ENCODE results near the gene MED1.
"Not testable (repeated sequence)": the region's sequence is repeated elsewhere in the genome, so short reads cannot be mapped to it uniquely, and the experiment has no call there.

Gene MED1, protein sequence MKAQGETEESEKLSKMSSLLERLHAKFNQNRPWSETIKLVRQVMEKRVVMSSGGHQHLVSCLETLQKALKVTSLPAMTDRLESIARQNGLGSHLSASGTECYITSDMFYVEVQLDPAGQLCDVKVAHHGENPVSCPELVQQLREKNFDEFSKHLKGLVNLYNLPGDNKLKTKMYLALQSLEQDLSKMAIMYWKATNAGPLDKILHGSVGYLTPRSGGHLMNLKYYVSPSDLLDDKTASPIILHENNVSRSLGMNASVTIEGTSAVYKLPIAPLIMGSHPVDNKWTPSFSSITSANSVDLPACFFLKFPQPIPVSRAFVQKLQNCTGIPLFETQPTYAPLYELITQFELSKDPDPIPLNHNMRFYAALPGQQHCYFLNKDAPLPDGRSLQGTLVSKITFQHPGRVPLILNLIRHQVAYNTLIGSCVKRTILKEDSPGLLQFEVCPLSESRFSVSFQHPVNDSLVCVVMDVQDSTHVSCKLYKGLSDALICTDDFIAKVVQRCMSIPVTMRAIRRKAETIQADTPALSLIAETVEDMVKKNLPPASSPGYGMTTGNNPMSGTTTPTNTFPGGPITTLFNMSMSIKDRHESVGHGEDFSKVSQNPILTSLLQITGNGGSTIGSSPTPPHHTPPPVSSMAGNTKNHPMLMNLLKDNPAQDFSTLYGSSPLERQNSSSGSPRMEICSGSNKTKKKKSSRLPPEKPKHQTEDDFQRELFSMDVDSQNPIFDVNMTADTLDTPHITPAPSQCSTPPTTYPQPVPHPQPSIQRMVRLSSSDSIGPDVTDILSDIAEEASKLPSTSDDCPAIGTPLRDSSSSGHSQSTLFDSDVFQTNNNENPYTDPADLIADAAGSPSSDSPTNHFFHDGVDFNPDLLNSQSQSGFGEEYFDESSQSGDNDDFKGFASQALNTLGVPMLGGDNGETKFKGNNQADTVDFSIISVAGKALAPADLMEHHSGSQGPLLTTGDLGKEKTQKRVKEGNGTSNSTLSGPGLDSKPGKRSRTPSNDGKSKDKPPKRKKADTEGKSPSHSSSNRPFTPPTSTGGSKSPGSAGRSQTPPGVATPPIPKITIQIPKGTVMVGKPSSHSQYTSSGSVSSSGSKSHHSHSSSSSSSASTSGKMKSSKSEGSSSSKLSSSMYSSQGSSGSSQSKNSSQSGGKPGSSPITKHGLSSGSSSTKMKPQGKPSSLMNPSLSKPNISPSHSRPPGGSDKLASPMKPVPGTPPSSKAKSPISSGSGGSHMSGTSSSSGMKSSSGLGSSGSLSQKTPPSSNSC (N-terminal part only)

DNA sequence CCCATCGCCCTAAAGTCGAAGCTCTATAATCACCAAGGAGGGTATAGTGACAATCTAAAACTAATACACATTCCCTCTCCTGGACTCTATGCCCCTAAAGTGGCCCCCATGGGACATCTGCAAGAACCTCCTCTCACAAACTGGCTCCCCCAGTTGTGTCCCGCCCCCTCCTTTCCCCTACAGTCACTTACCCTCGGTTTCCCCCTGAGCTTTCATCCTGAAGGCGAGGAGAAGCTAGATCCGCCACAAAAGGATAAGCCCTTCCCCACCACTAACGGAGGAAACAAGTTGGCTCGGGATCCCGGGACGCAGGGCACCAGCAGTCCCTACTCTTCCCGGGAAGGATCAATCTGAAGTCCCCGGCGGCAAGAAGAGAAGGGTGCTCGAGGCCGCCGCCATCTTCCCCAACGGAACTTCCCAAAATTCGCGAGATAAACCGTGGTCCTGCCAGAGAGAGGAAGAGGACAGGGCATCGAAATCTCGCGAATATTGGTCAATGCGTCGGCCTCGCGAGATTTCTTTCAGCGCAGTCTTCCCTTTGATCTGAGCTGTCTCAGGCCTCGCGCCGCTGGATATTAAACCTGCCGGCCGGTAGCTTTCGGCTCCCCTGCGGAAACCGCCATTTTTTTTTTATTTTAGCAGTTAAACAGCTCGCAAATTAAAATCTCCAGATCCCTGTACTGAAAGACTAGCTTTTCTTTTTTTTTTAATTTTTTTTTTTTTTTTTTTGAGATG, at the start of gene MED1:
Gene MED1 (minus strand): TSS at position 417 of the 735 bp plus-strand sequence. CDS start 201 bp downstream, at position 216.
- DNase-seq = peak; percentile 84

DNA sequence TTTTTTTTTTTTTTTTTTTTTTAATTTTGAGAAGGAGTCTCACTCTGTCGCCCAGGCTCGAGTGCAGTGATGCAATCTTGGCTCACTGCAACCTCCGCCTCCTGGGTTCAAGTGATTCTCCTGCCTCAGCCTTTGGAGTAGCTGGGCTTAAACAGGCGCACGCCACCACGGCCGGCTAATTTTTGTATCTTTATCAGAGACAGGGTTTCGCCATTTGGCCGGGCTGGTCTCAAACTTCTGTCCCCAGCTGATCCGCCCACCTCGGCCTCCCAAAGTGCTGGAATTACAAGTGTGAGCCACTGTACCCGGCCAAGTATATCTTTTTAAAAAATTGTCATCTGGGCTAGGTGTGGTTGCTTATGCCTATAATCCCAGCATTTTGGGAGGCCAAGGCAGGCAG, 45.9 kb upstream of the MED1 start:
- DNase-seq = not testable (repeated sequence)

GRCh38 chr17:39487946-39488345, 36.9 kb upstream of the MED1 start:
- no peak for DNase-seq

- not testable (repeated sequence) for DNase-seq
These were observed 36.4 kb upstream of the MED1 start for GRCh38 chr17:39487490-39487889.

DNA sequence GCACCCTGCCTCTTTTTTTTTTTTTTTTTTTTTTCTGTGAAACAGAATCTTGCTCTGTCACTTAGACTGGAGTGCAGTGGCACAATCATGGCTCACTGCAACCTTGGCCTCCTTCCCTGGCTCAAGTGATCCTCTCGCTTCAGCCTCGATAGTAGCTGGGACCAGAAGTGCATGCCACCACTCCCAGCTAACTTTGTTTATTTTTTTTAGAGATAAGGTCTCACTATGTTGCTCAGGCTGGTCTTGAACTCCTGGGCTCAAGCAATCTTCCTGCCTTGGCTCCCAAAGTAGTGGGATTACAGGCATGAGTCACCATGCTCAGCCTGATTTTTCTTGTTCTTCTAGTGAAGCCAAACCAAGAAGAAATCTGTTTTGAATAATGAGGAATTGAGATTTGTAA, 35.2 kb upstream of the MED1 start:
- no peak for DNase-seq

GRCh38 chr17:39485555-39485954, 34.5 kb upstream of the MED1 start:
- DNase-seq = no peak

DNA sequence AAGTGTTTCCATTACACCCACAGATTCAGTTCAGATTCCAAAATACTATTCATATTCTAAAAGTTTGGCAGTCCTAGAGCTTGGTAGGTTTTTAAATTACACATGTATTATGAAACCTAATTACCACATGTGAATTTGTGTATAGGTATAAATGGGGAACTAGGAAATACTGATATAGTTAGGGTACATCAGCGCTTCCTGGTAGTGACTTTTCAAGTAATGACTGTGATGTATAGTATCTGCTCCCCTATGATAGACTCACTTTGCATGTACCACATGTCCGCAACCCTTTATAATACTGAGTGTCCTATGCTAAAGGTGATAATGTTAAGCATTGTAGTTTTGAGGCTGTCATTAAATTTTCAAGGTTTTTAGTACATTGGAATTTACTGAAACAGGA, 33.1 kb upstream of the MED1 start:
- no peak for DNase-seq

DNA sequence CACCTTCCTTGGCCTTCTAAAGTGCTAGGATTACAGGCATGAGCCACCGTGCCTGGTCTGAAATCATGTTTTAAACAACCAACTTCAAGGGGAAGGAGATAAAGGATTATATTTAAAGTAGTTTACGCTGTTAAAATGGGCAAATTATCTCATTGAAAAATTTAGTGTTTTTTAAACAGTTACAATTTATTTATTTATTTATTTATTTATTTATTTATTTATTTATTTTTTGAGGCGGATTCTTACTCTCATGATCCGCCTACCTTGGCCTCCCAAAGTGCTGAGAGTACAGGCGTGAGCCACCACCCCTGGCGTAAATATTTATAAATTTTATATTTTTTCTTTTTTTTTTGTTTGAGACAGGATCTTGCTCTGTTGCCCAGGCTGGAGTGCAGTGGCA, 32.4 kb upstream of the MED1 start:
- no peak for DNase-seq

DNA sequence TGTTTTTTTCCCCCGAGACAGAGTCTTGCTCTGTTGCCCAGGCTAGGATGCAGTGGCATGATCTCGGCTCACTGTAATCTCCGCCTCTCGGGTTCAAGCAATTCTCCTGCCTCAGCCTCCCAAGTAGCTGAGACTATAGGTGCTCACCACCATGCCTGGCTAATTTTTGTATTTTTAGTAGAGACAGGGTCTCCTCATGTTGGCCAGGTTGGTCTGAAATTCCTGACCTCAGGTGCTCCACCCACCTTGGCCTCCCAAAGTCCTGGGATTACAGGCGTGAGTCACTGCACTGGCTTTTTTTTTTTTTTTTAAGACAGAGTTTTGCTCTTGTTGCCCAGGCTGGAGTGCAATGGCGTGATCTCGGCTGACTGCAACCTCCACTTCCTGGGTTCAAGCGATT, 28.6 kb upstream of the MED1 start:
- not testable (repeated sequence) for DNase-seq

GRCh38 chr17:39473310-39473709, 22.2 kb upstream of the MED1 start:
- no peak for DNase-seq

DNA sequence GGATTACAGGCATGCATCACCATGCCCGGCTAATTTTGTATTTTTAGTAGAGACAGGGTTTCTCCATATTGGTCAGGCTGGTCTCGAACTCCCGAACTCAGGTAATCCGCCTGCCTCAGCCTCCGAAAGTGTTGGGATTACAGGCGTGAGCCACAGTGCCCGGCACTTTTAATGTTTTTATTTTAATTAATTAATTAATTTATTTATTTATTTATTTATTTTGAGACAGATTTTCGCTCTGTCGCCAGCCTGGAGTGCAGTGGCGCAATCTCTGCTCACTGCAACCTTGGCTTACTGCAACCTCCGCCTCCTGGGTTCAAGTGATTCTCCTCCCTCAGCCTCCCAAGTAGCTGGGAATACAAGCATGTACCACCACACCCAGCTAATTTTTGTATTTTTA, 17.5 kb upstream of the MED1 start:
- not testable (repeated sequence) for DNase-seq

- not testable (repeated sequence) for DNase-seq
These were observed 13.6 kb upstream of the MED1 start for GRCh38 chr17:39464639-39465181.

DNA sequence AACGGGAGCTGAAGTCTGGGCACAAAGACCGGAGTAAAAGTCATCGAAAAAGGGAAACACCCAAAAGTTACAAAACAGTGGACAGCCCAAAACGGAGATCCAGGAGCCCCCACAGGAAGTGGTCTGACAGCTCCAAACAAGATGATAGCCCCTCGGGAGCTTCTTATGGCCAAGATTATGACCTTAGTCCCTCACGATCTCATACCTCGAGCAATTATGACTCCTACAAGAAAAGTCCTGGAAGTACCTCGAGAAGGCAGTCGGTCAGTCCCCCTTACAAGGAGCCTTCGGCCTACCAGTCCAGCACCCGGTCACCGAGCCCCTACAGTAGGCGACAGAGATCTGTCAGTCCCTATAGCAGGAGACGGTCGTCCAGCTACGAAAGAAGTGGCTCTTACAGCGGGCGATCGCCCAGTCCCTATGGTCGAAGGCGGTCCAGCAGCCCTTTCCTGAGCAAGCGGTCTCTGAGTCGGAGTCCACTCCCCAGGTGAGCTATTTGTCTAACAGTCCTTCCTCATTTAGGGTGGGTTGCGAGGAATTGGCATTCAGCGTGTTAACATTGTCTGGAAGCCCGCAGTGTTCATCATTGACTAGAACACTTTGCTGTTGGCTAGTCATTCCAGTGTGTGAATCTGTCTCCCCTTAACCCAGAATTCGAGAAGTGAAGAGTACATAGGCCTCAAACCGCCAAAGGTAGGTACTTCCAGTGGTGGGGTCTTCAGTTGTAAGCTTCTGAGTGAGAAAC, 11.7 kb upstream of the MED1 start:
- DNase-seq = no peak

- DNase-seq = peak; percentile 70
These were observed 11.0 kb upstream of the MED1 start for GRCh38 chr17:39461926-39462569.

- peak; percentile 89 for DNase-seq
These were observed 10.3 kb upstream of the MED1 start, which contains the start of gene CDK12 for GRCh38 chr17:39461113-39461925. Gene CDK12 (plus strand): TSS chr17:39461486. CDS start chr17:39462072, 586 bp downstream.

DNA sequence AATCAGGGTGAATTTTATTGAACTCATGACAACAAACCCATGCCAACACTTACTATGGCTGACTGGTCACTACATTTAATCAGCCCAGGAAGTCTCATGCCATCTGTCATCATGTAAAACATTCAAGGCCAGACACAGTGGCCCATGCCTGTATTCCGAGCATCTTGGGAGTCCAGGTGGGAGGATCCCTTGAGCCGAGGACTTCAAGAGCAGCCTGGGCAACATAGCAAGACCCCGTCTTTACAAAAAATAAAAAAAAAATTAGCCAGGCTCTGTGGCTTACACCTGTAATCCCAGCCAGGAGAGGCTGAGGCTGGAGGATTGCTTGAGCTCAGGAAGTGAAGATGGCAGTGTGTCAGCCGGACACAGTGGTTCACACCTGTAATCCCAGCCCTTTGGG, 4.9 kb upstream of the MED1 start:
- DNase-seq = no peak

- no peak for DNase-seq
These were observed 1.0 kb downstream of the MED1 start for GRCh38 chr17:39450051-39450450.

GRCh38 chr17:39447561-39447960, 3.5 kb downstream of the MED1 start:
- no peak for DNase-seq

DNA sequence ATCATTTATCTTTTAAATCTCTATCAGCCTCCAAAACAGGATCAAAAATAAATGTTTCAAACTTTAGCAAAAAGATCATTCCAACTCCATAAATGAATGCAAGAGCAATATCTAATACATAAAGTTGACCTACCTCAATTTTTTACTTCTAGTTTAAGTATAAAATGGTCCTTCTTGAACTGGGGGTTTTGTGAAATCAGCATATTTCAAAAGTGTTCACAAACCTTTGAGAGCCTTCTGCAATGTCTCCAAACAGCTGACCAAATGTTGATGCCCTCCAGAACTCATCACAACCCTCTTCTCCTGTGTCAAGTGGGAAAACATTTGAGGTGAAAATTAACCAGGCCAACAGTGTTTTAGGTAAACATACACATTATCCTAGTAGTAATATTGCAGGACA, 7.7 kb downstream of the MED1 start:
- DNase-seq = no peak

DNA sequence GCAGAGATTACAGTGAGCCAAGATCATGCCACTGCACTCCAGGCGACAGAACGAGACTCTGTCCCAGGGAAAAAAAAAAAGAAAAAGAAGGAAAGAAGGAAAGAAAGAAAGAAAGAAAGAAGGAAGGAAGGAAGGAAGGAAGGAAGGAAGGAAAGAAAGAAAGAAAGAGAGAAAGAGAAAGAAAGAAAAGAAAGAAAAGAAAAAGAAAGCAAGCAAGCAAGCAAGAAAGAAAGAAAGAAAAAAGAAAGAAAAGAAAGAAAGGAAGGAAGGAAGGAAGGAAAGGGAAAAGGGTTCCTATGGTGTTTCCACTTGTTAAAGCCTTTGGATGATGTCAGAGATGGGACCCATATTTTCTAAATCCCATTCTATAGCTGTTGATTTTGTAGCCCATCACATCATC, 11.2 kb downstream of the MED1 start:
- DNase-seq = not testable (repeated sequence)
